HFFc6 (cell line): ENCODE data around the gene DAZAP1. TPM values are rescaled to one million over a fixed set of nuclear protein-coding genes. Genes with fewer than 3 reads are reported as not detected.

Experiments
- DNase-seq: peaks from one replicate; pipeline ENCODE4 v3.0.0-alpha.2; 2018
- H3K27ac Mint-ChIP-seq: 2 replicates; pipeline ENCODE4 v1.8.0; 2020; ENCODE audit warnings: mild to moderate bottlenecking, mixed read lengths
- H3K27me3 Mint-ChIP-seq: 2 replicates; pipeline ENCODE4 v1.8.0; 2021; ENCODE audit warnings: mild to moderate bottlenecking, moderate library complexity, mixed read lengths; ENCODE audit not compliant: insufficient read depth
- H3K36me3 Mint-ChIP-seq: 2 replicates; pipeline ENCODE4 v1.8.0; 2021; ENCODE audit warnings: low read depth, mixed read lengths
- H3K4me1 Mint-ChIP-seq: 2 replicates; pipeline ENCODE4 v1.8.0; 2020; ENCODE audit warnings: low read depth, mixed read lengths
- H3K4me3 Mint-ChIP-seq: 2 replicates; pipeline ENCODE4 v1.8.0; 2020; ENCODE audit warnings: mild to moderate bottlenecking, moderate library complexity, mixed read lengths
- H3K9me3 Mint-ChIP-seq: 2 replicates; pipeline ENCODE4 v1.8.0; 2020; ENCODE audit warnings: mild to moderate bottlenecking, mixed read lengths
- CTCF ChIP-seq: fragments of 200-600 bp; sonication (generic); IDR thresholded peaks from 2 replicates; pipeline ENCODE4 v1.5.0; 2021; ENCODE audit warnings: antibody characterized with exemption, mild to moderate bottlenecking
- total RNA-seq, 6 experiments: library from RNA; stranded (reverse); fragmentation: NEBNext Ultra II Directional; extraction: Animal tissue kit (Norgen Biotek cat#: 25700); gene quantifications; 2 replicates in 1 of 6; 3 replicates in 5 of 6; pipeline ENCODE4 v1.2.3, GENCODE V29; 2021

The DAZAP1 gene
- total RNA-seq, 6 experiments from 2014 or later = 87.2 to 109 (median 103) TPM

- DNase-seq = no peak
- TF ChIP-seq CTCF = no peak
- H3K36me3 Mint-ChIP-seq = no peaks in the 10 kb centered on the region
- H3K9me3 Mint-ChIP-seq = no peaks in the 10 kb centered on the region
- H3K27ac Mint-ChIP-seq = no peak overlapping the region
- H3K4me1 Mint-ChIP-seq = no peaks in the 10 kb centered on the region
- no peak overlapping the region for H3K4me3 Mint-ChIP-seq
- peaks cover 6% of the 10 kb centered on the region for H3K27me3 Mint-ChIP-seq
Measured at GRCh38 chr19:1466461-1467214, 59.3 kb downstream of the DAZAP1 start.

DNA sequence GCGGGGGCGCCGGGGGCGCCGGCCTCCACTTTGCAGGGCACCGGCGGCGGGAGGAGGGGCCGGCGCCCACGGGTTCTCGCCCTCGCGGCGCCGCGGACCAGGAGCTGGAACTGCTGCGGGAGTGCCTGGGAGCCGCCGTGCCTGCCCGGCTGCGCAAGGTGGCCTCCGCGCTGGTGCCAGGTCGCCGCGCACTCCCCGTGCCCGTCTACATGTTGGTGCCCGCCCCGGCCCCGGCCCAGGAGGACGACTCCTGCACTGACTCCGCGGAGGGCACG lies 59.8 kb downstream of the DAZAP1 start:
- peaks cover 6% of the 10 kb centered on the region for H3K27me3 Mint-ChIP-seq
- no peak overlapping the region for H3K4me3 Mint-ChIP-seq
- TF ChIP-seq CTCF = no peak
- no peak for DNase-seq
- no peaks in the 10 kb centered on the region for H3K9me3 Mint-ChIP-seq
- no peaks in the 10 kb centered on the region for H3K36me3 Mint-ChIP-seq
- H3K4me1 Mint-ChIP-seq = no peaks in the 10 kb centered on the region
- H3K27ac Mint-ChIP-seq = no peak overlapping the region

DNA sequence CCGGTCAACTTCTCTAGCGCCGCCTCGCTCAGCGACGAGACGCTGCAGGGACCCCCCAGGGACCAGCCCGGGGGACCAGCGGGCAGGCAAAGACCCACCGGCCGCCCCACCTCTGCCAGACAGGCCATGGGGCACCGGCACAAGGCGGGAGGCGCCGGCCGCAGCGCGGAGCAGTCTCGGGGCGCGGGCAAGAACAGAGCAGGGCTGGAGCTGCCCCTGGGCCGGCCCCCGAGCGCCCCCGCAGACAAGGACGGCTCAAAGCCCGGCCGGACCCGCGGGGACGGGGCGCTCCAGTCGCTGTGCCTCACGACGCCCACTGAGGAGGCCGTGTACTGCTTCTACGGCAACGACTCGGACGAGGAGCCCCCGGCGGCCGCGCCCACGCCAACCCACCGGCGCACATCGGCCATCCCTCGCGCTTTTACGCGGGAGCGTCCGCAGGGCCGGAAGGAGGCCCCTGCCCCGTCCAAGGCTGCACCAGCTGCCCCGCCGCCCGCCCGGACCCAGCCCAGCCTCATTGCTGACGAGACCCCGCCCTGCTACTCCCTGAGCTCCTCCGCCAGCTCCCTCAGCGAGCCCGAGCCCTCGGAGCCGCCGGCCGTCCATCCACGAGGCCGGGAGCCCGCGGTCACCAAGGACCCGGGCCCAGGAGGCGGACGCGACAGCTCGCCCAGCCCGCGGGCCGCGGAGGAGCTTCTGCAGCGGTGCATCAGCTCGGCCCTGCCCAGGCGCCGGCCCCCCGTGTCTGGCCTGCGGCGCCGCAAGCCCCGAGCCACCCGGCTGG lies 60.3 kb downstream of the DAZAP1 start:
- Mint-ChIP-seq H3K27ac (no peak overlapping the region), H3K4me1 (no peaks in the 10 kb centered on the region), H3K4me3 (no peak overlapping the region), H3K36me3 (no peaks in the 10 kb centered on the region), H3K9me3 (no peaks in the 10 kb centered on the region), H3K27me3 (peaks cover 6% of the 10 kb centered on the region)
- no peak for DNase-seq
- TF ChIP-seq CTCF = no peak

GRCh38 chr19:1468274-1468820 lies 61.0 kb downstream of the DAZAP1 start:
- no peaks in the 10 kb centered on the region for H3K36me3 Mint-ChIP-seq
- H3K27me3 Mint-ChIP-seq = peaks cover 6% of the 10 kb centered on the region
- no peak for TF ChIP-seq CTCF
- DNase-seq = no peak
- peak overlapping the region; percentile 36; the same call in 1 of the 2 replicates for H3K4me3 Mint-ChIP-seq
- no peaks in the 10 kb centered on the region for H3K9me3 Mint-ChIP-seq
- H3K4me1 Mint-ChIP-seq = no peaks in the 10 kb centered on the region
- H3K27ac Mint-ChIP-seq = no peak overlapping the region

DNA sequence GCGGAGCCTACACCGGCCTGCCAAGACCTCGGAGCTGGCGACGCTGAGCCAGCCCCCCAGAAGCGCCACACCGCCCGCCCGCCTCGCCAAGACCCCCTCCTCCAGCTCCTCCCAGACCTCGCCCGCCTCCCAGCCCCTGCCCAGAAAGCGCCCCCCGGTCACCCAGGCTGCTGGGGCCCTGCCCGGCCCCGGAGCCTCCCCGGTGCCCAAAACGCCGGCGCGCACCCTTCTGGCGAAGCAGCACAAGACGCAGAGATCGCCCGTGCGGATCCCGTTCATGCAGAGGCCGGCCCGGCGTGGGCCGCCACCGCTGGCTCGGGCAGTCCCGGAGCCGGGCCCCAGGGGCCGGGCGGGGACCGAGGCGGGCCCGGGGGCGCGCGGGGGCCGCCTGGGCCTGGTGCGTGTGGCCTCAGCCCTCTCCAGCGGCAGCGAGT lies 61.5 kb downstream of the DAZAP1 start:
- Mint-ChIP-seq H3K27ac (no peak overlapping the region), H3K4me3 (peak overlapping the region; percentile 30; the same call in 1 of the 2 replicates), H3K4me1 (no peaks in the 10 kb centered on the region), H3K27me3 (peaks cover 8% of the 10 kb centered on the region), H3K9me3 (no peaks in the 10 kb centered on the region), H3K36me3 (no peaks in the 10 kb centered on the region)
- no peak for DNase-seq
- TF ChIP-seq CTCF = peak; percentile 26; the same call in 1 of the 2 replicates
